ENCODE results near the gene PLEKHJ1. TPM values are rescaled to one million over a fixed set of nuclear protein-coding genes. Genes with fewer than 3 reads are reported as not detected.

Gene PLEKHJ1
- total RNA-seq, 1 donor from 2014 or later = 23.9 TPM

DNA sequence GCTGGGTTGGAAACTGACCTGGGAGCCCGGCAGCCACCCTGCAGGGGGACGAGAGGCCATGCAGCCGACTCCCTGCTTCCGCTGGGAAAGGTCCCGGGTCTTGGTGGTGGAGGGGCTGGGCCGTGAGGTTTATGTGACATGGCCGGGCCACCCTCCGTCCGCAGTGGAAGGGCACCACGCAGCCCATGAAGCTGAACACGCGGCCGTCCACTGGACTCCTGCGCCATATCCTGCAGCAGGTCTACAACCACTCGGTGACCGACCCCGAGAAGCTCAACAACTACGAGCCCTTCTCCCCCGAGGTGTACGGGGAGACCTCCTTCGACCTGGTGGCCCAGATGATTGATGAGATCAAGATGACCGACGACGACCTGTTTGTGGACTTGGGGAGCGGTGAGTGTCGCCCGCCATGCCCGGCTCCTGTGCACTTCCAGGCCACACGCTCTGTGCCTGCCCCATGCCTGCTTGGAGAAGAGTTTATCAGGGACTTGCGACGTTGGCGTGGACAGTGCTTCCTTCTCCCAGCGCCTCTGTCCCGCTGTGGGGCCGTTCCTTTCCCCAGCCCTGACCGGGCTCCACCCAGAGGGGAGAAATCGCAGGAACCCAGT lies 45.2 kb downstream of the PLEKHJ1 start:
- Histone ChIP-seq H3K4me1 (peaks cover 14 to 22% of the 10 kb centered on the region in 2 donors), H3K27me3 (no peaks in the 10 kb centered on the region), H3K36me3 (peaks cover 44 to 46% of the 10 kb centered on the region in 2 donors), H3K9me3 (no peaks in the 10 kb centered on the region), H3K4me3 (no peak overlapping the region), H3K27ac (no peak overlapping the region)
- intact Hi-C loops (cut with DNase I) = no loop called here
- TF ChIP-seq, protein P1, sequence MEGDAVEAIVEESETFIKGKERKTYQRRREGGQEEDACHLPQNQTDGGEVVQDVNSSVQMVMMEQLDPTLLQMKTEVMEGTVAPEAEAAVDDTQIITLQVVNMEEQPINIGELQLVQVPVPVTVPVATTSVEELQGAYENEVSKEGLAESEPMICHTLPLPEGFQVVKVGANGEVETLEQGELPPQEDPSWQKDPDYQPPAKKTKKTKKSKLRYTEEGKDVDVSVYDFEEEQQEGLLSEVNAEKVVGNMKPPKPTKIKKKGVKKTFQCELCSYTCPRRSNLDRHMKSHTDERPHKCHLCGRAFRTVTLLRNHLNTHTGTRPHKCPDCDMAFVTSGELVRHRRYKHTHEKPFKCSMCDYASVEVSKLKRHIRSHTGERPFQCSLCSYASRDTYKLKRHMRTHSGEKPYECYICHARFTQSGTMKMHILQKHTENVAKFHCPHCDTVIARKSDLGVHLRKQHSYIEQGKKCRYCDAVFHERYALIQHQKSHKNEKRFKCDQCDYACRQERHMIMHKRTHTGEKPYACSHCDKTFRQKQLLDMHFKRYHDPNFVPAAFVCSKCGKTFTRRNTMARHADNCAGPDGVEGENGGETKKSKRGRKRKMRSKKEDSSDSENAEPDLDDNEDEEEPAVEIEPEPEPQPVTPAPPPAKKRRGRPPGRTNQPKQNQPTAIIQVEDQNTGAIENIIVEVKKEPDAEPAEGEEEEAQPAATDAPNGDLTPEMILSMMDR (IDR thresholded peaks at IDR 0.05) = no peak
- DNase-seq (ENCODE audit: low spot score in 2 of 2) = no peak

DNA sequence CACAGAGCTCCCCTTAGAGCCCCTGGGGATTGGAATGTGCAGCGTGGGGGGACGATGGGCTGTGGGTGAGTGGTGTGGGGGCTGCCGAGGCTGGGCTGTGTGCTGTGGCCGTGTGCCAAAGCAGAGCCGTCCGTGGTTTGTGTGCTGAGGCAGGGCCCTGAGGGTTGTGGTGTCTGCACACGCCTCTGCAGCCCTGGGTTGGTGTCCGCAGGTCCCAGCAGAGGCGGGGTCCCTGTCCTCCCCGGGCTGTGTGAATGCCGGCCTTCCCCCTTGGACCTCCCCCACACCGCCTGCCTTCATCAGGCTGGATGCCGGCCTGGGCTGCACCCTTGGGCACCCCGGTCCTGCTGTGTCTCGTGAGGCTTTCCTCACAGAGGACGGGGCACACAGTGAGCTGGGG lies 46.2 kb downstream of the PLEKHJ1 start:
- TF ChIP-seq, protein P1 (IDR thresholded peaks at IDR 0.05) = no peak
- Histone ChIP-seq H3K27me3 (no peaks in the 10 kb centered on the region), H3K27ac (peak overlapping the region in 1 of 2 donors; percentile 8), H3K9me3 (no peaks in the 10 kb centered on the region), H3K36me3 (peaks cover 35 to 36% of the 10 kb centered on the region in 2 donors), H3K4me1 (peaks cover 19 to 29% of the 10 kb centered on the region in 2 donors), H3K4me3 (no peak overlapping the region)
- DNase-seq (ENCODE audit: low spot score in 2 of 2) = no peak
- intact Hi-C loops (cut with DNase I) = no loop called here

DNA sequence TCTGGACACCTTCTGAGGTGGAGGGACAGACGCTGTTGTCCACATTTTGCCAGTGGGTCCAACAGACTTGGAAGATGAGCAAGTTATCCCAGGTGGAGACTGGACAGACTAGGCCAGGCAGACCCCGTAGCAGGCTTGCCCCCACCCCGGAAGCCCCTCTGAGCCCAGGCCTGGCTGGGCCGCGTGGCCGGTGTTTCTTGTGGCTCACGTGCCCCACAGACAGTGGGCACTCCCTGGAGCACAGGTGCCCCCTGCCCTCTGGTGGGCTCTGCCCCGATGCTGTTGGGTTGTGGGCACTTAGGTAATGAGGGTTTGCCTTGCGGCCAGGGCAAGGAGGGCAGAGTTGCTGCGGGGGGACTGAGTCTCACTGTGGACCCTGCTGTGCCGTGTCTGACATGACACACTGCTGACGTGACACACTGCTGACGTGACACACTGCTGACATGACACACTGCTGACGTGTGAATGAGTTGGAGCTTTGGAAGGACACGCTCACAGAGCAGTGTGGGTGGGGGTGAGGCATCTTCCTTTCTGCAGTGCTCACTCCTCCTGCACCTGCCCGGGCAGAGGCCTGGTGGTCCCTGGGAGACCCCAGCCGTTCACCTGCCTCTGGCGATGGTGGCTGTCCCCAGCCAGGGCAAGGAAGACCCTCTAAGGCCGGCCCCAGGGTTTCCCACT lies 47.3 kb downstream of the PLEKHJ1 start:
- no peak for DNase-seq (ENCODE audit: low spot score in 2 of 2)
- no peaks in the 10 kb centered on the region for H3K9me3 ChIP-seq
- H3K27me3 ChIP-seq = no peaks in the 10 kb centered on the region
- H3K36me3 ChIP-seq = peaks cover 25% of the 10 kb centered on the region in 2 donors
- H3K4me1 ChIP-seq = peaks cover 19 to 34% of the 10 kb centered on the region in 2 donors
- TF ChIP-seq, protein P1 (IDR thresholded peaks at IDR 0.05) = no peak
- intact Hi-C loops (cut with DNase I) = no loop called here
- H3K4me3 ChIP-seq = no peak overlapping the region
- H3K27ac ChIP-seq = peak overlapping the region; percentile 15 to 81

DNA sequence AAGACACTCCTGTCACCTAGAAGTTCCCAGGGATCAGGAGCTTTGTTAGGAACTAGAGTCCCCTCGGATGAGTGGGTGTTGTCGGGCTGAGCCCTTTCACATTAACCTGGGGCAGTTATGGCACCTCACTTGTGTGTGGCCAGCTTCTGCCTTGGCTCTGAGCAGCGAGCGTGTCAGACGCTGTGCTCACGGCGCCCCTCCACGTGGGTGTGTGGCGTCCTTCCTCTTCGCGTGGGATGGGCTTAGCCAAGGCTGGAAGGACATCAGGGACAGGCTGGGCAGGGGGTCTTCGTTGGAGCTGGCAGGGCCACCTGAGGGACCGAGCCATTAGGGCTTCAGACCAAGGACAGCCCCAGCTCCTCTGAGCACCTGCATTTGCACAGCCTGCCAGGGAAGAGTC lies 49.0 kb downstream of the PLEKHJ1 start:
- peaks cover 24 to 48% of the 10 kb centered on the region in 2 donors for H3K4me1 ChIP-seq
- H3K9me3 ChIP-seq = no peaks in the 10 kb centered on the region
- no peak overlapping the region for H3K4me3 ChIP-seq
- H3K27me3 ChIP-seq = no peaks in the 10 kb centered on the region
- peak overlapping the region; percentile 81 to 87 for H3K27ac ChIP-seq
- DNase-seq (ENCODE audit: low spot score in 2 of 2) = no peak
- TF ChIP-seq, protein P1 (IDR thresholded peaks at IDR 0.05) = no peak
- H3K36me3 ChIP-seq = peaks cover 12 to 14% of the 10 kb centered on the region in 2 donors
- intact Hi-C loops (cut with DNase I) = loop anchor here (2.0 kb wide), 1 partner anchor 30 kb away; no protein-coding TSS in a partner anchor

DNA sequence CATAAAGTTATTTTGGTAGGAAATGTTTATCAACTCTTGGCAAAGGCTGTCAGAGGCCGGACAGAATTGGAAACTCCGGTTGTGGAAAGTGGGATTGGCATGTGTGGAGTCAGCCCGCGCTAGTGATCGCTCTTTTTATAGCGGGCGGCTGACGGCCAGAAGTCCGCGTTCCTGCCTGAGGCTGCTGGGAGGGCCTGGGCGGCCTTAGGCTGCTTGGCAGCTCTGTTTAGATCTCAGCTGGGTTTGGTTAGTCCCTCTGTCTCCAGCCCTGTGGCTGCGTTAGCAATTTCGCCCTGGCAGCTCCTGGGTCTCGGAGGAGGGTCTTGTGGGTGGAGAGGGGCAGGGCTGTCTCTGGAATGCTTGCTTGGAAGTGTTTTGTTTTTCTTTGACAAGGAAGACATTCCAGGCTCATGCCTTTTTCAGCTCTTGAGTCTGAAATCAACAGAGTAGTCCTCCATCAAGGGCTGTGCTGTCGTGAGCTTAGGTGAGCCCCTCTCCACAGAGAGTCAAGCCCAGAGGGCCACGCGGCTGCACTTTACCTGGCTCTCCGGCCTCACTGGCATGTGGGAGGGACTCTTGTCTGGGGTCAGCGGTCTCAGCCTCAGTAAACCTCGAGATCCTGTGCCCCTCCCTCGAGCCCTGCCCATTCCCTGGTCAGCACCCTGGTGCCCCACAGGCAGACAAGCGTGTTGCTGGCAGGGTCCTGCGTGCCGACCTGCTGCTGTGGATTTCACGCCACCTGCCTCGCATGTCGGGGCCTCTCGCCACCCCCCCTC lies 49.9 kb downstream of the PLEKHJ1 start:
- Histone ChIP-seq H3K4me3 (peak overlapping the region in 1 of 2 donors; percentile 41), H3K27me3 (no peaks in the 10 kb centered on the region), H3K4me1 (peaks cover 26 to 57% of the 10 kb centered on the region in 2 donors), H3K9me3 (no peaks in the 10 kb centered on the region), H3K27ac (peak overlapping the region; percentile 81 to 87), H3K36me3 (peaks cover 3 to 5% of the 10 kb centered on the region in 2 donors)
- intact Hi-C loops (cut with DNase I) = loop anchor here (1.0 to 2.0 kb wide), 2 partner anchors 21 to 29 kb away; no protein-coding TSS in a partner anchor
- peak; percentile 64 to 95 for DNase-seq (ENCODE audit: low spot score in 2 of 2)
- TF ChIP-seq, protein P1 (IDR thresholded peaks at IDR 0.05) = no peak

Data from ascending aorta (tissue), 2 donors.